Activated naive CD8-positive, alpha-beta T cell treated with anti-CD3 and anti-CD28 coated beads, Interleukin-2, amount 10 ng/mL, durations not matched to agents 7 days and 5 days (primary cell): ENCODE measurements around the gene HOXB6. TPM values are rescaled to one million over a fixed set of nuclear protein-coding genes. Genes with fewer than 3 reads are reported as not detected.

ENCODE experiments used
- microRNA-seq: library from miRNA; unstranded; fragments of <30 nt; microRNA quantifications from one replicate; pipeline ENCODE4 v1.2.0, GENCODE V29; 2022
- total RNA-seq, 2 experiments: library from RNA; stranded (reverse); gene quantifications; one replicate each; pipeline ENCODE4 v1.2.3, GENCODE V29; 2021

Gene HOXB6
- total RNA-seq, 2 experiments from 2014 or later: not detected

Small RNA genes within 50 kb of the gene (microRNA-seq; reads per million reads assigned to microRNA genes)
- 2.8 reads per million for gene MIR196A1

Other genes with a start within 250 kb of the HOXB6 start
- 10 to 100 TPM; 96.0 to 98.8 TPM for gene SKAP1, start 174.8 kb downstream of the HOXB6 start, total RNA-seq
- not detected for gene HOXB1, start 74.0 kb downstream of the HOXB6 start, total RNA-seq
- gene HOXB2, start 59.9 kb downstream of the HOXB6 start, total RNA-seq: 10 to 100 TPM; 19.5 to 20.0 TPM
- gene HOXB4, start 26.6 kb downstream of the HOXB6 start, total RNA-seq: 1 to 10 TPM; 5.3 to 6.4 TPM
- gene HOXB3, start 14.7 kb downstream of the HOXB6 start, total RNA-seq: 10 to 100 TPM; 10.5 to 13.6 TPM
- not detected for gene HOXB5, start 11.2 kb downstream of the HOXB6 start, total RNA-seq
- 1 to 10 TPM in 1 of 2 experiments, under 1 TPM in 1; 0.80 to 1.0 TPM for gene HOXB7, start 6.0 kb upstream of the HOXB6 start, total RNA-seq
- gene HOXB8, start 10.3 kb upstream of the HOXB6 start, total RNA-seq: not detected
- under 1 TPM; 0.11 to 0.23 TPM for gene HOXB9, start 21.4 kb upstream of the HOXB6 start, total RNA-seq
- not detected for gene PRAC1, start 117.5 kb upstream of the HOXB6 start, total RNA-seq
- not detected for gene PRAC2, start 118.2 kb upstream of the HOXB6 start, total RNA-seq
- not detected for gene HOXB13, start 123.8 kb upstream of the HOXB6 start, total RNA-seq
- gene TTLL6, start 212.2 kb upstream of the HOXB6 start, total RNA-seq: not detected
- 100 to 1,000 TPM; 179 to 199 TPM for gene CALCOCO2, start 226.0 kb upstream of the HOXB6 start, total RNA-seq